GM23248 (cell line): ENCODE data around the gene ARFGEF3.

Experiments used
- EZH2 ChIP-seq: fragments of 200-600 bp; sonication (generic); IDR thresholded peaks from 2 replicates; pipeline ENCODE4 v1.6.1; 2018; ENCODE audit warnings: antibody characterized with exemption, mild to moderate bottlenecking; ENCODE audit not compliant: insufficient read depth, poor library complexity, severe bottlenecking
- EZH2phosphoT487 ChIP-seq: fragments of 200-600 bp; sonication (generic); IDR thresholded peaks from 2 replicates; pipeline ENCODE4 v1.6.1; 2018; ENCODE audit warnings: antibody characterized with exemption, moderate library complexity, mild to moderate bottlenecking, low read depth; ENCODE audit not compliant: insufficient read depth

DNA sequence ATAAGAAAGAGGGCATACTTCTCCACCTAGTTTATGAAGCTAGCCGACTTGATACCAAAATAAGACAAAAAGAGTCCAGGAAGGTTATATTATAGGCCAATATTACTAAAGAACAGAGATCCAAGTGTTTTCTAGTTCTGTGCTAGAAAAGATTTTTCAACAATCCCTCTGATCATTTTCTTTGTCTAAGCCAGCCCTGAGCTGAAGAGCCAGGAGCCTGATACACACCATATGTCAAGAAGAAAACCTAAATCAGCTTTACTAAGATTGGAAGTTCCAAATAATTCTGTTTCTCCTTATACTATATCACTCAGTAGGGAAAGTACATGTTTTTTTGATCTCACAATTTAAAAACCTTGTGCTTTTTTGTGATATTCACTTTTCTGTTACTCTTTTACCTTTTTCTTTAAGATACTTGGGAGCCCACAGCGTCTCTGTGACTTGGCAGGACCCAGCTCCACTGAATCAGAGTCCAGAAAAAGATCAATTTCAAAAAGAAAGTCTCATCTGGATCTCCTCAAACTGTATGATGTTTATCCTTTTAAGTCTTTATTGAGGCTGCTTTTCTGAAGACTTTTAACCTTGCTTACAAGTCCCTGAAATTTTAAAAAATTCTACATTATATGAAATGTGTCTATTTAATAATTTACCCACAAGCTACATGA, 99.5 kb downstream of the ARFGEF3 start:
- TF ChIP-seq EZH2, result no peak
- no peak for TF ChIP-seq EZH2phosphoT487
